ENCODE measurements around the gene ZBED4. TPM values are rescaled to one million over a fixed set of nuclear protein-coding genes. Genes with fewer than 3 reads are reported as not detected.

The ZBED4 gene
- total RNA-seq, 1 experiment from 2014 or later: 23.0 TPM

GRCh38 chr22:49862496-49862776 lies 8.8 kb downstream of the ZBED4 start:
- no peak for DNase-seq
- no peaks in the 10 kb centered on the region for H3K4me1 ChIP-seq (ENCODE audit: insufficient read depth, low read length)
- no peak overlapping the region for H3K4me3 Mint-ChIP-seq
- no peak overlapping the region for H2BK120ac ChIP-seq (ENCODE audit: low read depth, low read length, poor library complexity, severe bottlenecking)
- no peaks in the 10 kb centered on the region for H3K23me2 ChIP-seq (ENCODE audit: insufficient read length, low read depth, low read length, poor library complexity, severe bottlenecking)
- H3K14ac ChIP-seq (ENCODE audit: insufficient read depth, low read length): no peak overlapping the region
- no peak overlapping the region for H3K23ac ChIP-seq (ENCODE audit: insufficient read length, low read depth, low read length)
- H3K18ac ChIP-seq (ENCODE audit: insufficient read length, low read depth, low read length): no peak overlapping the region
- H2BK12ac ChIP-seq (ENCODE audit: insufficient read length, low read depth, low read length): no peak overlapping the region
- H3K27ac Mint-ChIP-seq: no peak overlapping the region
- no peaks in the 10 kb centered on the region for H3K9me3 ChIP-seq (ENCODE audit: control insufficient read depth, low read depth, low read length)
- WGBS (ENCODE audit: extremely low coverage, insufficient read length, low lambda C conversion rate): no CpG with 5 or more reads among the region's 5 CpGs
- H2BK15ac ChIP-seq (ENCODE audit: low read depth, low read length): no peak overlapping the region
- H3K79me1 ChIP-seq (ENCODE audit: insufficient read depth, low read depth, low read length, poor library complexity, severe bottlenecking): peaks cover 8% of the 10 kb centered on the region
- no peak overlapping the region for H3K9ac ChIP-seq (ENCODE audit: extremely low read depth, insufficient read length, low read length)
- peaks cover 17 to 28% (median 25%) of the 10 kb centered on the region in 3 experiments for H3K36me3 Mint-ChIP-seq (ENCODE audit: insufficient read depth in 1 of 3, low read depth in 3 of 3)
- no peak overlapping the region for H3K27ac ChIP-seq (ENCODE audit: insufficient read length, low read depth, low read length)
- H4K91ac ChIP-seq (ENCODE audit: insufficient read length, low read depth, low read length): no peak overlapping the region
- H3K4me1 Mint-ChIP-seq: peaks cover 14 to 15% of the 10 kb centered on the region in 2 experiments
- H4K5ac ChIP-seq (ENCODE audit: insufficient read length, low read depth, low read length): no peak overlapping the region
- no peak overlapping the region for H3K56ac ChIP-seq (ENCODE audit: insufficient read length, low read depth, low read length)
- H4K20me1 ChIP-seq (ENCODE audit: control insufficient read depth, insufficient read depth, insufficient read length): no peaks in the 10 kb centered on the region
- H3T11ph ChIP-seq (ENCODE audit: low read length): no peak overlapping the region
- H3K27me3 ChIP-seq (ENCODE audit: insufficient read depth, low read length): no peaks in the 10 kb centered on the region
- H3K27me3 Mint-ChIP-seq (ENCODE audit: low read depth): no peaks in the 10 kb centered on the region
- no peak overlapping the region for H2BK20ac ChIP-seq (ENCODE audit: low read depth, low read length, poor library complexity, severe bottlenecking)
- H2AK5ac ChIP-seq (ENCODE audit: insufficient read length, low read length): no peak overlapping the region
- no peak overlapping the region for H2BK5ac ChIP-seq (ENCODE audit: insufficient read length, low read length)
- H3K79me2 ChIP-seq (ENCODE audit: insufficient read depth, low read length): peaks cover 30% of the 10 kb centered on the region; the same call in 1 of the 2 replicates
- H2AFZ ChIP-seq (ENCODE audit: low read length): no peak overlapping the region
- H3K9me3 Mint-ChIP-seq: peaks cover 21 to 23% of the 10 kb centered on the region in 2 experiments
- no peak for TF ChIP-seq CTCF (conservative IDR thresholded peaks at IDR 0.05)
- no peak overlapping the region for H3K4me2 ChIP-seq (ENCODE audit: insufficient read depth, insufficient read length, low read length)
- no peak overlapping the region for H3K4ac ChIP-seq (ENCODE audit: low read depth, low read length)
- H4K8ac ChIP-seq (replicated peaks; ENCODE audit: insufficient read length, low read depth, low read length): no peak overlapping the region

All from H9 (cell line).